C4-2B (cell line): ENCODE results near the gene BCAP29.

Experiments used
- ZFX ChIP-seq: fragments of 450-650 bp; IDR thresholded peaks from 2 replicates; pipeline ENCODE4 v1.6.1; 2017
- TF ChIP-seq, protein P1 (sequence below): fragments of 450-650 bp; conservative IDR thresholded peaks from 2 replicates; pipeline ENCODE4 v1.5.1; 2017; ENCODE audit warnings: mild to moderate bottlenecking

DNA sequence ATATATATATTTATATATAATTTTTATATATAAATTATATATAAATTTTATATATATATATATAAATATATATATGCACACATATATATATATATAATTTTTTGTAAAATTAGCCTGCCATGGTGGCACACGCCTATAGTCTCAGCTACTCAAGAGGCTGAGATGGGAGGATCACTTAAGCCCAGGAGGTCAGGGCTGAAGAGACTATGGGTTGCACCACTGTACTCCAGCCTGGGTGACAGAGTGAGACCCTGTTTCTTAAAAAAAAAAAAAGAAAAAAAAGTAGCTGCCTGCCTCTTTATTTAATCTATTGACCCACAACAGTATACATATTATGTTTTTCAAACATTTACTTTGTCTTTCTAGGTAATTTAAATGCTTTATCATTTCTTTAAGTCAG, 19.2 kb downstream of the BCAP29 start:
- TF ChIP-seq, protein P1, sequence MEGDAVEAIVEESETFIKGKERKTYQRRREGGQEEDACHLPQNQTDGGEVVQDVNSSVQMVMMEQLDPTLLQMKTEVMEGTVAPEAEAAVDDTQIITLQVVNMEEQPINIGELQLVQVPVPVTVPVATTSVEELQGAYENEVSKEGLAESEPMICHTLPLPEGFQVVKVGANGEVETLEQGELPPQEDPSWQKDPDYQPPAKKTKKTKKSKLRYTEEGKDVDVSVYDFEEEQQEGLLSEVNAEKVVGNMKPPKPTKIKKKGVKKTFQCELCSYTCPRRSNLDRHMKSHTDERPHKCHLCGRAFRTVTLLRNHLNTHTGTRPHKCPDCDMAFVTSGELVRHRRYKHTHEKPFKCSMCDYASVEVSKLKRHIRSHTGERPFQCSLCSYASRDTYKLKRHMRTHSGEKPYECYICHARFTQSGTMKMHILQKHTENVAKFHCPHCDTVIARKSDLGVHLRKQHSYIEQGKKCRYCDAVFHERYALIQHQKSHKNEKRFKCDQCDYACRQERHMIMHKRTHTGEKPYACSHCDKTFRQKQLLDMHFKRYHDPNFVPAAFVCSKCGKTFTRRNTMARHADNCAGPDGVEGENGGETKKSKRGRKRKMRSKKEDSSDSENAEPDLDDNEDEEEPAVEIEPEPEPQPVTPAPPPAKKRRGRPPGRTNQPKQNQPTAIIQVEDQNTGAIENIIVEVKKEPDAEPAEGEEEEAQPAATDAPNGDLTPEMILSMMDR: no peak
- TF ChIP-seq ZFX: no peak
